Right ventricle myocardium inferior (tissue), 1 donor: ENCODE measurements around the gene PLAGL1. TPM values are rescaled to one million over a fixed set of nuclear protein-coding genes. Genes with fewer than 3 reads are reported as not detected.

Experiments
- ATAC-seq: fragments of 200-7000 bp; cut with Tn5 transposase; one replicate; pipeline ENCODE4 v1.9.1; 2020; ENCODE audit warnings: mild to moderate bottlenecking, moderate library complexity
- DNase-seq: peaks from one replicate; pipeline ENCODE4 v3.0.0; 2021; ENCODE audit errors: missing footprints
- intact Hi-C: fragments of 100-400 bp; cut with DNase I; formaldehyde crosslinking; loops from one replicate; pipeline ENCODE4 v1.11.0; 2022
- total RNA-seq: library from RNA; stranded (reverse); fragmentation: NEBNext Ultra II Directional; extraction: Animal tissue kit (Norgen Biotek cat#: 25700); gene quantifications from one replicate; pipeline ENCODE4 v1.2.1, GENCODE V29; 2021
- donor health status: DM: no; HTN: yes; CAD: no; lungs with severe emphysema.

PLAGL1 gene
- total RNA-seq, 1 donor from 2014 or later, result 13.1 TPM

- intact Hi-C loops, result no loop called here
- ATAC-seq, result no peak
Observed at GRCh38 chr6:143973097-143973966, 34.7 kb downstream of the PLAGL1 start.

GRCh38 chr6:143971482-143972205, 36.4 kb downstream of the PLAGL1 start:
- DNase-seq (no peak), ATAC-seq (peak; percentile 34)
- intact Hi-C loops, result no loop called here

More at GRCh38 chr6:143973097-143973966, 34.7 kb downstream of the PLAGL1 start:
- DNase-seq, result no peak

DNA sequence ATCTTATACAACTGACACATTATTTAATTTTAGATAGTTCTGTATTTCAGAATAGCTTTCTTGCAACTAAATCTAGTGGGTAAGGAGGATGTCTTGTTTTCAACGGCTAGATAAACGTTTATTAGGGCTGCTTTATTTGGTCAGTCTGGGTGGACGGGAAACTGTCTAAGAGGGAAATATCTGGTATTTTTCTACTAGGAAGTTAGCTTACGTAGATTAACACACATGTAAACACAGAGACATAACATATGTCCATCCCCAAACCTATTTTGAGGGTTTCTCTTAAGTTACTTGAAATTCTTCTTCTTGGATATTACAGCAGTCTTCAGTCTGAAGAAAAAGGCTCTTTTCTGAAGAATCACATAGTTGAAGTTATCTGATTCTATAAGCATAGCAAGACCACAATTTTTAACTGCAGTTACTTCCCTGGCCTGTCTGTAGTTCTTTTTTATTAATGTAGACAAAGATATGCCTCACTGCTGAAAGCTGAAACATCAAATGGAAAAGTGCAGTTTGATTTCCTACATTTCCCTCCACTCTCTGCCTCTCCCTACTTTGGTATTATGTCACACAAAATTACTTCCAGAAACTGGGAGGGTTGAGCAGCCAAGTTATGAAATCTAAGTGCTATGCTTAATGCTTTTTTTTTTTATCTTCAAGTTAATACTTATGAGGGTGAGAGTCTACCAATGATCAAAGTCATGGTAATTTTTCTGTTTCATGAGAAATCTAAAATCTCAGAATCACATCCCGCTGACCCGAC, 37.4 kb downstream of the PLAGL1 start:
- intact Hi-C loops, result no loop called here
- DNase-seq (no peak), ATAC-seq (peak; percentile 64)

DNA sequence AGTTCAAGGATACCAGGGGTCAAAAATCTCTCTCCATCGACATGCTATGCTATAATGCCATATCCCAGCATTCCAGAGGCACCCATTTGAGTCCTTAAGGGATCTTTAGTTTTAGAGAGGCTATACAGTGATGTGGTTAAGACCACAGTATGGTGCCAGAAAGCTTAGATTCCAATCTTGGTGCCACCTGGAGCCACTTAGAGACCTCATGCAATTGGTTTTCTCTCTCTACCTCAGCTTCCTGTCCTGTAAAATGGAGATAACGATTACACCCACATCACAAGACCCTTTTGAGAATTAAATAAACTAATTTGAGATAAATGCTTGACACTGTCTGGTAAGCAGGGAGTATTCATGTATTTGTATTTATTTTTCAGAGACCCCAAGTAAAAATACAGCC, 39.0 kb downstream of the PLAGL1 start:
- intact Hi-C loops, result no loop called here
- no peak for DNase-seq
- no peak for ATAC-seq

GRCh38 chr6:143967706-143968376, 40.2 kb downstream of the PLAGL1 start:
- ATAC-seq (no peak), DNase-seq (no peak)
- intact Hi-C loops, result no loop called here

DNA sequence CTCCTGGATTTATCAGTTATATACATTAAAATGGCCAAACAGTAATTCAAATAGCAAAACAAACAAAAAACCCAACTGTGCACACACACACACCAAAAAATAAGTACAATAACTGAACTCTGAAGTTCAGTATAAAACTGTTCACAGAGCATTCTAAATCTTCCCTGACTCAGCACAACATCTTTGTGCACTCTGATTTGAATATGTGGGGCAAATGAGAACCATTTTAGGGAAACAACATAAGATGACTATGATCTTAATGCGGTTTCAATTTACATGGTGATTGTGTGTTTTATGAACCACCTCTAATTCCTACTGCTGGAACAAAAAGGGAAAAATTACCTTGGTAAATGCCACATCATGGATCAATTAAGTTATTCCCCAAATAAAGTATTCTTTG, 41.7 kb downstream of the PLAGL1 start:
- intact Hi-C loops, result no loop called here
- ATAC-seq (no peak), DNase-seq (no peak)

- DNase-seq (no peak), ATAC-seq (no peak)
- intact Hi-C loops, result no loop called here
Observed at GRCh38 chr6:143965503-143966171, 42.4 kb downstream of the PLAGL1 start.

- DNase-seq (no peak), ATAC-seq (no peak)
- intact Hi-C loops, result loop anchor here (5.0 kb wide), 1 partner anchor 48 kb away; no protein-coding TSS in a partner anchor
Observed at GRCh38 chr6:143964674-143965081, 43.4 kb downstream of the PLAGL1 start.

DNA sequence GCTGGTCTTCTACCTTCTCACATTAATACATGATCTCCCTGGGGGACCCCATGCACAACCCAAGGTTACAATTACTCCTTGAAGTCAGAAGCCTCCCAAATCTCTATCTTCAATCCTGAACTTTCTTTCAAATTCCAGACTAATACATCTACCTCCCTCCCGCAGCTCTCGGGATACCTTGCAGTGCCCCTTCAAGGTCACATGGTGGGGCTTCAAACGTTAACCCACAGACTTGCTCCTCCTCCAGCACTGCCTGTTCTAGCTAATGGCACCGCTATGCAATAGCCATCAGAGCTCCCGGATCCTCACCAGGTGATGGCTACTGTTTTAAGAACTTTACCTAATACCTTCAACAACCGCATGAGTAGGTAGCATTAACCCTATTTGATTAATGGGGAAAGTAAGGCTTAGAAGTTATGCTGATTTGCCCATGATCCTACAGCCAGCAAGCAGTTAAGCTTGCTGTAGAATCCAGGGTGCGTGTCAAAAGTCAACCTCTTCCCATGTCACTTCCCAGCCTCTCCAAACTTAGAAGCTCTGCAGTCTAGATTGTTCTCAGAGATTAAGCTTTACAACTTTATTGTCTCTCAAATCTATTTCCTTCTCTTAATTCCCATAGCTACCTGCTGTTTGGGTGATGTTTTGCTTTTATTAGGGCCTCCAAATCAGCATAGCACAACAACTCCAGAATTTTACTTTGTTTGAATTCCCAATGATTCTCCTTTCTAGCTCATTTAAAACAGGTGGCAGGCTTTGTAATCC, 44.7 kb downstream of the PLAGL1 start:
- ATAC-seq (no peak), DNase-seq (no peak)
- intact Hi-C loops, result loop anchor here (5.0 kb wide), 1 partner anchor 49 kb away; no protein-coding TSS in a partner anchor

GRCh38 chr6:143961886-143962878, 45.9 kb downstream of the PLAGL1 start:
- intact Hi-C loops, result loop anchor here (5.0 kb wide), 1 partner anchor 50 kb away; no protein-coding TSS in a partner anchor
- no peak for DNase-seq
- peak; percentile 32 for ATAC-seq

- intact Hi-C loops, result loop anchor here (5.0 kb wide), 1 partner anchor 51 kb away; no protein-coding TSS in a partner anchor
- DNase-seq (no peak), ATAC-seq (no peak)
Observed at GRCh38 chr6:143961066-143961465, 47.0 kb downstream of the PLAGL1 start.

GRCh38 chr6:143959927-143960326, 48.1 kb downstream of the PLAGL1 start:
- no peak for DNase-seq
- intact Hi-C loops, result loop anchor here (5.0 kb wide), 1 partner anchor 52 kb away; no protein-coding TSS in a partner anchor
- no peak for ATAC-seq

DNA sequence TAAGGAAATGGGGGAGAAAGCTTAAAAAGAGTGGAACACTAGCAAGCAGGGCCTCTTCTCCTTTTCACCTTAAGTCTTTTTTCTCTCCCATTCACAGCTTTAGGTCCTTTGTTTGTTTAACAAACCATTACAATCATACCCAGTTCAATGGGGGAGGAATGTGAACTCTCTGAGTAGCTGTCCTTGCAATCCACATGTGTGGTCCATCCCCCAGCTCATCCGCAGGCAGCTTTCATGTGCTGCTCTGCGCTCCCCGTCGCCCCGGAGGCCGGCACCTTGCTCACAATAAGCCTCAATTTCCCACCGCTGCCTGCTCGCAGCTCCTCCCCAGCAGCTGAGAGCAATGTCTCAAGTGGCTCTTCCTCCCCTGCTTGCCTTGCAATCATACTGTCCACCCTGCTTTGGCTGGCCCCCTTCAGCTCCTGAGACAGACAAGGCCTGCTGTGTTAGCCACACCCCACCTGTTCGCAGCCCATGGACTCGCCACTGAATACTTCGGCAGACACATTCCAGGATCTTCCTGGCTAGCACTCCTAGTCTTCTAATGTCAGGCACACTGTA, 49.1 kb downstream of the PLAGL1 start:
- no peak for ATAC-seq
- intact Hi-C loops, result no loop called here
- DNase-seq, result no peak

DNA sequence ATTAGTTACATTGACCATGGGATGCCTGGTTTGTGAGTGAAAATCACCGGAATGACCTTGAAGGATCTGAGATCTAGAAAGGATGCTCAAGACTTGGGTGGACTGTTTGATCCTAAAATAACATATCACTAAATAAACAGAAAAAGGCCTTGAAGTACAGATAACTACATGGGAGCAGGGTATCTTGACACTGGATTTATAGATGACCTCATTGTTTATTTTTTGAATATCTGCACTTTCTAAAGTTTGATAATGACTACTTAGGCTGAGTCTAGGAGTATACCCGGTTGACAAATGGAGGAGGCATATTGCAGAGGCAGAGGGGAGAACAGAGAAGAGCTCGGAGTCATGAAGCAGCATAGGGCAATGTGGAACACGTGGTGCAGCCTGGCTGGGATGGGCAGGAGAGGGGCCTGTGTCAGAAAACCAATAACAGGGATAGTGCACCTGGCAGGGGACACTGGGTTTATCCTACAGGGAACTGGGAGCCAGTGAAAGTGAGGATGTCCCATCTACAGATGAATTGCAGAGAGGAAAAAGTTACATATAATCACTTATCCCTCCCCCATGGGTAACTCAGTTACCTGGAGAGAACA, 50.3 kb downstream of the PLAGL1 start:
- DNase-seq (no peak), ATAC-seq (no peak)
- intact Hi-C loops, result no loop called here

DNA sequence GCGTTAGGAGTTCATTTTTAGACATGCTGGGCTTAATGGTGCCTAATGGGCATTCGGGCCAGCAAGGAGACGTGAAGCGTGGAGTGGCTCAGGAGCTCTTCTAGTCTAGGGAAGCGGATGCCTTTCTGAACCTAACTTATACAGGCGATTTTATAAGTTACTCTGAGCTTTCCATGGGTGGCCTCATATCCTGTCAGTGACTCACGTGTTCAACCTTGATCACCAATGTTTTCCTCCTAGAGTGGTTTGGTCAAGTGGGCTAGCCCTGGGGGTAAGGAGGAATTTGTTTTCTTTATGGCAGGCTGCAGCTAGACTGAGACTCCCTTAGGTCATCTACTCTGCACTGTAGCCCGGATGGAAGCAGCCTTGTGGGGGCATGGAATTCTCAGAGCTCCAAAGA, 52.1 kb downstream of the PLAGL1 start:
- no peak for DNase-seq
- no peak for ATAC-seq
- intact Hi-C loops, result no loop called here
